HG03354 (cell line): ENCODE data around the gene APLP1.
"Not testable (repeated sequence)": the region's sequence is repeated elsewhere in the genome, so short reads cannot be mapped to it uniquely, and the experiment has no call there.

ENCODE experiments used
- ATAC-seq: cut with Tn5 transposase; IDR thresholded peaks from one replicate; pipeline ENCODE4 v1.9.1; 2021; ENCODE audit warnings: mild to moderate bottlenecking; ENCODE audit not compliant: unreplicated experiment, poor library complexity, severe bottlenecking

APLP1 gene

DNA sequence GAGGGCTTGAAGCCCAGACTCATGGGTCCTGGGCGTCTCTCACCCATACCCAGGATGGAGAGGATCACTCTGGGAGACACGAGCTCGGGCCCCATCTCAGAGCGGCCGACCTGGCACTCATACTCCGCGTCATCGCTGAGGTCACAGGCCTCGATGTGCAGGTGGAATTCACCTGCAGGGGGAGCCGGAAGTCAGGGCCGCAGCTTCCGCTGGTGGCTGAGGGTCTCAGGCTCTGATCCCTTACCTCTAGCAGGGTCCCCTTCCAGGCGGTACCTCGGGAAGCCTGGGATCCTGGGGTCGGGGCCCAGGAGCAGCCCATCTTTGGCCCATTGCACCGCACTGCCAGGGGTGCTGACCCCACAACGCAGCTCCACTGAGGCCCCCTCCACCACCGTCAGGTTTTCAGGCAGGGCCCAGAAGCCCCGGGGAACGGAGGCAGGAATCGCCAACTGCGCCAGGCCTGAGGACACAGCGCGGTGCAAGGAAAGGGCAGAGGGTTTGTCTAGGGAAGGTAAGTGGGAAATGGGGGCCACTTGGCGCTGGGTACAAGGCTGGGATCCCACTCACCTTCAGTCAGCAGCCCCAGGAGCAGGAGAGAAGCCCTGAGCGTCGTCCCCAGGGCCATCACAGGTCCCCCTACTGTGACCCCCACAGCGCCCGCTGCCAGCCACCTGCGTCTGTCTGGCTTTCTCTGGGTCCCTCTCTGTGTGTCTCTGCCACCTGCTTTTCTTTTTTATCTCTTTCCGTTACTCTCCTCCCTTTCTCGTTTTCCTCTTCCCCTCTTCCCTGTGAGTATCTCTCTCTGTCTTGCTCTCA, 17.0 kb upstream of the APLP1 start:
- no peak for ATAC-seq

DNA sequence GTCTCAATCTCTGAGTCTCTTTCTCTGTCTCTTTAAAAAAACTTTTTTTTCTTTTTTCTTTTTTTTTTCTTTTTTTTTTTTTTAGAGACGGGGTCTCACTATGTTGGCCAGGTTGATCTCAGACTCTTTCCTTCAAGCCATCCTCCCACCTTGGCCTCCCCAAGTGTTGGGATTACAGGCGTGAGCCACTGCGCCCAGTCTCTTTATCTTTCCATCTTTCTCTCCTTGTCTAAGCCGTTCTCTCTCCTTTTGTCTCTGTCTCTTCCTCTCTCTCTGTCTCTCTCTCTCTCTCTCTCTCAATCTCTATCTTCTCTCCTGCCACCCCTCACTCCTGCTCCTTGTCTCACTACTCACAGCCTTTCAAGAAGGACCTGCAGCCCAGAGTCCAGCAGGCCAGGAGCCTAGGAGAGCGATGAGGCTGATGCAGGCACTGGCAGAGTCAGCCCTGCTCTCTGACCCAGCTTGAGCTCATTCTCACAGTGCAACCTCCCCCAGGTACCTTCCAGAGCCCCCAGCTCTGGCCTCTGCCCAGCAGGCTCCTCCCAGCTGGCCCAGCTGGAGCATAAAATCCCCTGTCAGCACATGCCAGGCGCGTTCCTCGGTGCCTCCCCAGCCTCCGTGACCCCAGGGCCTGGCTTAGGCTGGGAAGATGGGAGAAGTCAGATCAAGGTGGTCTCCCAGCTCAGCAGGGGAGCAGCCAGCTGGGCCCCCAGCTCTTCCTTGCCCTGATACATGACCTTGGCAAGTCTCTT, 16.2 kb upstream of the APLP1 start, which contains the start of gene NPHS1:
Gene NPHS1, minus strand, starts transcription at position 476 of the 752 bp plus-strand sequence. CDS start 667 bp downstream, outside the sequence.
- no peak for ATAC-seq

DNA sequence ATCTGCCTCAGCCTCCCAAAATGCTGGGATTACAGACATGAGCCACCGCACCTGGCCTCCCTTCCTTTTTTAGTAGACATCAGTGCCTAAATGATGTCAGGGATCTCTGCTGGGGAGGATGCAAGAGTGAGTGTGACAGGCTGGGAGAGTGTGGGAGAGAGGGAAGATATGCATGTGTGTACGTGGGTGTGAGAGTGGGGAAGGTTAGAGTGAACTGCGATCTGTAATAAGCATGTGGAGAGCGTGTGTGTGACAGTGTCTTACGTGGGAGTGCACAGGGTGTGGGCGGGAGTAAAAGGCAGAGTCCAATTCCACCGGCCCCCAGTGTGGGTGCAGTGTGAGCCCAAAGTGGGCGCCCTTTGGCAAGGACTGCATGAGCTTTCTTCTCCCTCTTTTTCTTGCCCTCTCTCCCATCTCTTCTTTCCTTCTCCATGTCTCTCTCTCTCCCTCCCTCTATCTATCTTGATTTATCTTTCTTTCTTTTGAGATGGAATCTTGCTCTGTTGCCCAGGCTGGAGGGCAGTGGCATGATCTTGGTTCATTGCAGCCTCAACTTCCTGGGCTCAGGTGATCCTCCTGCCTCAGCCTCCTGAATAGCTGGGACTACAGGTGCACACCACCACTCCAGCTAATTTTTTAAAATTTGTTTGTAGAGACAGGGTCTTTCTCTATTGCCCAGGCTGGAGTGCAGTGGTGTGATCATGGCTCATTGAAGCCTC, 15.2 kb upstream of the APLP1 start:
- no peak for ATAC-seq

DNA sequence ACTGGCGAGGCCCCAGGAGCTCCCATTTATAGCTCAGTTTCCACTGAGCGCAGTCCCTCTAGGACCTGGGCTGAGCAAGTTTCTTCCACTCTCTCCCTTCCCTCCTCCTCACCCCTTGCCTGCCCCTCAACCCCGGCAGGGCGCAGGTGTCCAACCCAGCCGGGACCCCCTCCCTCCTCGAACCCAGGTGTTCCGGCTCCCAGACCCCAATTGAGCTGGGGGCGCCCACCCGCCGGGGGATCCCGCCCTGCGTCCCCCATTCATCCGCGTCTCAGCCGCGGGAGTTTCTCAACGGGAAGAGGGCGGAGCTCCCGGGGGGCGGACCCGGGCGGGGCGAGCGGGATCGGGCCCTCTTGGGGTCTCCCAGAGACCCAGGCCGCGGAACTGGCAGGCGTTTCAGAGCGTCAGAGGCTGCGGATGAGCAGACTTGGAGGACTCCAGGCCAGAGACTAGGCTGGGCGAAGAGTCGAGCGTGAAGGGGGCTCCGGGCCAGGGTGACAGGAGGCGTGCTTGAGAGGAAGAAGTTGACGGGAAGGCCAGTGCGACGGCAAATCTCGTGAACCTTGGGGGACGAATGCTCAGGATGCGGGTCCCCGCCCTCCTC, 11.7 kb upstream of the APLP1 start, which contains the start of gene KIRREL2:
Gene KIRREL2, plus strand, starts transcription at position 366 of the 604 bp plus-strand sequence. Its CDS starts 209 bp downstream, at position 575.
- no peak for ATAC-seq

DNA sequence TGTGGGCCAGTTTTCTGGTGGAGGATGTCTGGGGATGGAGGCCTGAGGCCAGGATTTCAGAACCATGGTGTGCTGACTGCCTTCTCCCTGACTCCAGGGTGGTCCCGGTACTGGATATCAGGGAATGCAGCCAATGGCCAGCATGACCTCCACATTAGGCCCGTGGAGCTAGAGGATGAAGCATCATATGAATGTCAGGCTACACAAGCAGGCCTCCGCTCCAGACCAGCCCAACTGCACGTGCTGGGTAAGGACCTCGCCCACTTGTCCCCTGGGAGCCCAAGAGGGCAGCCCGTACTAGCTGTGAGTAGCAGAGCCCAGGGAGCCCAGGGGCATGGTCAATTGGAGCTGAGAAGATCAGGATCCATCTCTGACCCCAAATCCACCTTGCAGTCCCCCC, 10.1 kb upstream of the APLP1 start:
- no peak for ATAC-seq

DNA sequence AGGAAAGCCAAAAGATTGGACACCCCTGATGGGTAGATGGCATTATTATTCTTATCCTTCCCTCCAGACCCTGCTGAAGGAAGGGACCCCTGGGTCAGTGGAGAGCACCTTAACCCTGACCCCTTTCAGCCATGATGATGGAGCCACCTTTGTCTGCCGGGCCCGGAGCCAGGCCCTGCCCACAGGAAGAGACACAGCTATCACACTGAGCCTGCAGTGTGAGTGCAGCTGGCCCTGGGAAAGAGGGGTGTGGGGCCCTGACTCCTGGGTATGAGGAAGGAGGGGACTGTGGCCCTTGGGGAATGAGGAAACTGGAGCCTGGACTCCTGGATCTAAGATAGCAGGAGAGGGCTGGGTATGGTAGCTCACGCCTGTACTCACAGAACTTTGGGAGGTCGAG, 9.0 kb upstream of the APLP1 start:
- ATAC-seq: no peak

DNA sequence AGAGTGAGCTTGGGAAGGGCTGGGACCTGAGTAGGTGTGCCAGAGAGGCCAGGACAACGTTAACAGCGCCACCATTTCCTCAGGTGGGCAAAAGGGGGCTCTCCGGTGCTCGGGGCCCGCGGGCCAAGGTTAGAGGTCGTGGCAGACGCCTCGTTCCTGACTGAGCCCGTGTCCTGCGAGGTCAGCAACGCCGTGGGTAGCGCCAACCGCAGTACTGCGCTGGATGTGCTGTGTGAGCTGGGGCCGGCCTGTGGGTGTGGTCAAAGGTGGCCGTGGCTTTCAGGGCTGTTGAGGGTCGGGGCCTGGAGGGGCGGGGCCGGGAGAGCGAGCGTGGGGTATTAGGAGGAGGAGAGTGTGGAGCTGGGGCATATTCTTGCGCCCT, 7.9 kb upstream of the APLP1 start:
- no peak for ATAC-seq

DNA sequence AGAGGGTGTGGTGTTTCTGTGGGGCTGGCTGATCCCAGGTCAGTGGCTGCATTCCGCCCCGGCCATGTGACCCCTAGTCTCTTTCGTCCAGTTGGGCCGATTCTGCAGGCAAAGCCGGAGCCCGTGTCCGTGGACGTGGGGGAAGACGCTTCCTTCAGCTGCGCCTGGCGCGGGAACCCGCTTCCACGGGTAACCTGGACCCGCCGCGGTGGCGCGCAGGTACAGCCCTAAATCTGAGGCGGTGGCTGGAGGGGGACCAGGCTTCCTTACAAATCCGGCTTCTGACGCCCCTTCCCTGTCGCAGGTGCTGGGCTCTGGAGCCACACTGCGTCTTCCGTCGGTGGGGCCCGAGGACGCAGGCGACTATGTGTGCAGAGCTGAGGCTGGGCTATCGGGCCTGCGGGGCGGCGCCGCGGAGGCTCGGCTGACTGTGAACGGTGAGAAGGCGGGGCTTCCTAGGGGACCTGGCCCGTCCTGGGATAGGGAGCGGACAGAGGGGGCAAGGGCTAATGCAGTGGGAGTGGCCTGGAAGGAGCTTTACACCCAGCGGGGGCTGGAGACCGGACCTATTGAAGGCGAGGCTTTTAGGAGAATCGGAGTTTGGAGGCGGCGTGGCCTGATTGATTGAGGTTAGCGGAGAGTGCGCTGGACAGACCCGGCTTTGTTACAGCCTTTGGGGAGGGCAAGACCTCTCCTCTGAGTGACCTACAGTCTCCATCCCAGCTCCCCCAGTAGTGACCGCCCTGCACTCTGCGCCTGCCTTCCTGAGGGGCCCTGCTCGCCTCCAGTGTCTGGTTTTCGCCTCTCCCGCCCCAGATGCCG, 7.3 kb upstream of the APLP1 start:
- ATAC-seq: no peak

DNA sequence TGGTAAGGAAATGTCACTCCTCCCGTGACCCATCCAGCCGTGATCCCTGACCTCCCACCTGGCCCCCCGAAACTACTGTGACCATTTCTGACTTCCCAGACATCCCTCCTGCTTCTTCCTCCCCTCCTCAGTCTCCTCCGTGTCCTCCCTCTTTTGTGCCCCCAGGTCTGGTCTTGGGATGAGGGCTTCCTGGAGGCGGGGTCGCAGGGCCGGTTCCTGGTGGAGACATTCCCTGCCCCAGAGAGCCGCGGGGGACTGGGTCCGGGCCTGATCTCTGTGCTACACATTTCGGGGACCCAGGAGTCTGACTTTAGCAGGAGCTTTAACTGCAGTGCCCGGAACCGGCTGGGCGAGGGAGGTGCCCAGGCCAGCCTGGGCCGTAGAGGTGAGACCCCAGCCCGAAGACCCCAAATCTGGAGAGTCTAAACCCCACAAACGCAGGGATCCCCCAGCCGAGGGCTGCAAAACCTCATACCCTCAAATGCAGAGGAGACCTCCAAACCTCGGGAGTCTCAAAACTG, 6.7 kb upstream of the APLP1 start:
- ATAC-seq: no peak

DNA sequence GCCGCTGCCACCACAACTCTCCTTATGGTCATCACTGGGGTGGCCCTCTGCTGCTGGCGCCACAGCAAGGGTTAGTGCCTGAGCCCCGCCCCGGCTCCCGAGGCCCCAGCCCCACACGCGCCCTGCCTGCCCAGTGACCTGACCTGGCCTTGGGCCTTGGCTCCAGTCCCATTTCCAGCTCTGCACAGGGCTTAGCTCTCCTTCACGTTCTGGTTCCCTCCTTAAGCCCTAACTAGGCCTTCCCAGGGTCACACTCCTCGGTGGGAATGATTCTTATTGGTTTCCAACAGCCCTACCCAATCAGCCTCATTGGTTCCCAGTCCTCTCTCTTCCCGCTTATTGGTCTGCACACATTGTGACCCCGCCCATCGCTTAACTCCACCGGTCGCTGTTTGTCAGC, 5.8 kb upstream of the APLP1 start:
- no peak for ATAC-seq

DNA sequence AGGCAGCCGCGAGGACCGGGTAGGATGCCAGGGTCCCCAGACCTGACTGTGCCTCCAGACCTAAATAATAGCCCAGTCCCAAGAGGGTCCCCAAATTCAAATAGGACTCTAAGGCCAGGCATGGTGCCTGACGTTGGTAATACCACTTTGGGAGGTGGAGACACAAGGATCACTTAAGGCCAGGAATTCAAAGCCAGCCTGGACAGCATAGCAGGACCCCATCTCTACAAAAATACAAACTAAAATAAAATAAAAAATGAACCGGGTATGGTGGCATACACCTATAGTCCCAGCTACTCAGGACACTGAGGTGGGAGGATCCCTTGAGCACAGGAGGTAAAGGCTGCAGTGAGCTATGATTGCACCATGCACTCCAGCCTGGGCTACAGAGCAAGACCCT, 5.4 kb upstream of the APLP1 start:
- no peak for ATAC-seq

DNA sequence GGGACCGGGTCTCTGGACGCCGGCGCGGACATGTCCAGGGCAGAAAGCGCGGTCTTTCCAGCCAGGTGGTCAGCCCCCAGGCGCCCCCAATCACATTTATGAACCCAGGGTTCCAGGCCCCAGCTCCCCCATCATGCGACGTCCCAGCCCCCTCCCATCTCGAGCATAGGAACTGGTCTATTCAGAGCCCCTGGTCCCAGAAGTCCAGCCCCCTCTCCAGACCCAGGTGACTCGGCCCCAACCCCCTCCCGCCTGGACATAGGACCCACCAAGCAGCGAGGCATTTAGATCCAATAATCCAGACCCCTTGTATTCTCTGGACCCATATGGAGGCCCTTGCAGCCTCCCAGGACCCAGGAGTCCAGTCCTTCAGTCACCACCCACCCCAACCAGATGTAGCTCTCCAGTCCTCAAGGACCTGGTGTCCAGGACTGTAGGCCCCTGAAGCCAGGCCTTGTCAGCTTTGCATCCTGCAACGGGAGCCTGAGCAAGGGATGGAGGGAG, 501 bp downstream of the APLP1 start:
- ATAC-seq: no peak

DNA sequence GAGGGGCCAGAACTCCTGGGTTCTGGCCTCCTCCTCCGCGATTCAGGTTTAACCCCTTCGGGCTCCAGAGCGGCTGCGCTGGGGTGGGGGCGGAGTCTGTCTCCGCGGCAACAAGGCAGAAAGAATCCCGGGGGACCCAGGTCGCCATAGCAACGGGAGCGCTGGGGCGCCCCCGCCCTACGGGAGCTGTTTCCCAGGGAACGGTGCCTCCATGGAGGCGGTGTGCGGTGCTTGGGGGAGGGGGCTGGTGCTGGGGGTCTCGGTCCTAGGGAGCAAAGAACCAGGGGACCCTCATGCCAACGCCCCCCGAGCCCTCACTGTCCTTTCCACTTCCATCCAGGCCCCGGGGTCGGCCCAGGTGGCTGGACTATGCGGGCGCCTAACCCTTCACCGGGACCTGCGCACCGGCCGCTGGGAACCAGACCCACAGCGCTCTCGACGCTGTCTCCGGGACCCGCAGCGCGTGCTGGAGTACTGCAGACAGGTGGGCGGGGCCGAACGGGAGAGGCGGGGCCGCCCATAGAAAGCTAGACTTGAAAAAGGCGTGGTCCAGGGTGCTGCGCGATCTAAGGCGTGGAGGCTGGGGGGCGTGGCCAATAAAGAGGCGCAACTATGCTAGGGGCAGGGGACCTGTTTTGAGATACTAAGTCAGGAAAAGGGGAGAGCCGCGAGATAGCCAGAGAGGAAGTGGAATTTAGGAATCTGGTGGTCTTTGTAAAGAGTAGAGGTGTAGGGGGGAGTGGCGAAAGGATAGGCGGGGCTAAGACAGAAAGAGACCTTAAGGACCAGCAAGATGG, 1.2 kb downstream of the APLP1 start:
- peak; percentile 67 for ATAC-seq

DNA sequence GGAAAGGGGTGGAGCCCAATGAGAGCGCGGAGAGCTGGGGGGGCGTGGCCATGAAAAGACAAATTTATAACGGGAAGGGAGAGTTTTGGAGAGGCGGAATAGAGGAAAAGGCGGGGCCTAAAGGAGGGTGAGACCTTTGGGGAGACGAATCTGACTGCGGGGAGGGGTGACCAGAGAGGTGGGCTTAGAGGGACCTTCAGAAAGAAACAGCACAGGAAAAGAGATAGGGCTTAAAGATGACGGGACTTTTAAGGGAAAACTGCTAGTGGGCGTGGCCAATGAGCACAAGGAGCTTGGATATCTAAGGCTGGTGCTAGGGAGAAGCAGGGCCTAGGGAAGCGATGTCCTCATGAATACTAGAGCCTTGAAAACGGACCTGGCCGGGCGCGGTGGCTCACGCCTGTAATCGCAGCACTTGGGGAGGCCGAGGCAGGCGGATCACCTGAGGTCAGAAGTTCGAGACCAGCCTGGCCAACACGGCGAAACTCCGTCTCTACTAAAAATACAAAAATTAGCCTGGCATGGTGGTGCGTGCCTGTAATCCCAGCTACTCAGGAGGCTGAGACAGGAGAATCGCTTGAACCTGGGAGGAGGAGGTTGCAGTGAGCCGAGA, 1.9 kb downstream of the APLP1 start:
- not testable (repeated sequence) for ATAC-seq

DNA sequence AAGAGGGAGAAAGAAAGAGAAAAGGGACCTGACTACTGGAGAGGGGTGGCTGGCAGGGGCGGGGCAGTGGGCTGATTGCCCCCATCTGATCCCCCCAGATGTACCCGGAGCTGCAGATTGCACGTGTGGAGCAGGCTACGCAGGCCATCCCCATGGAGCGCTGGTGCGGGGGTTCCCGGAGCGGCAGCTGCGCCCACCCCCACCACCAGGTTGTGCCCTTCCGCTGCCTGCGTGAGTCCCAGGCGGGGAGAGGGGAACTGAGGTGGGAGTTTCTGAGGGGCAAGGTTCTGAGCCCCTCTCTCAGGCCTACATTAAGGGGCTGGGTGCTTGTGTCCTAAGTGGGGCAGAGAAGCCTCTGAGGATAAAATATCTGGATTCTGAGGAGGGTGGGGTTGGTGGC, 2.4 kb downstream of the APLP1 start:
- no peak for ATAC-seq

DNA sequence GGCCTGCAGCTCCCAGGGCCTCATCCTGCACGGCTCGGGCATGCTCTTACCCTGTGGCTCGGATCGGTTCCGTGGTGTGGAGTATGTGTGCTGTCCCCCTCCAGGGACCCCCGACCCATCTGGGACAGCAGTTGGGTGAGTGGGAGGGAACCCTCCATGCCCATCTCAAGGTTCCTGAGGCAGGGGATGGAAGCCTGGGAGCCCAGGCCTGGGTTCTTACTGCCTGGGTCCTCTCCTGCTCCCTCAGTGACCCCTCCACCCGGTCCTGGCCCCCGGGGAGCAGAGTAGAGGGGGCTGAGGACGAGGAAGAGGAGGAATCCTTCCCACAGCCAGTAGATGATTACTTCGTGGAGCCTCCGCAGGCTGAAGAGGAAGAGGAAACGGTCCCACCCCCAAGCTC, 3.2 kb downstream of the APLP1 start:
- ATAC-seq: no peak

DNA sequence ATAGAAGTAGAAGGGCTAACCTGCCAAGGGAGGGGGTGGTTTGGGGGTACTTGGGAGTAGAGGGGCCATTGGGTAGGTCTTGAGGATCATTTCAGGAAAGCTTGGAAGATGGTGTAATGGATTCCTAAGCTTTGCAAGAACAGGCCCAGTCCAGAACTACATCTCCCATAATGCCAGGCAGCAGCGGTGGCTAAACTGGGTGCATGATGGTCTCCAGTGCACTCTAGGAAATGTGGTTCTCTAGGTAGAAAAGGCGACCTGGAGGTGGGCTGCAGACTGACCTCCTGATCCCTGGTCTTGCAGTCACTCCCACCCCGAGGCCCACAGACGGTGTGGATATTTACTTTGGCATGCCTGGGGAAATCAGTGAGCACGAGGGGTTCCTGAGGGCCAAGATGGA, 3.8 kb downstream of the APLP1 start:
- ATAC-seq: no peak
